ENCODE results near the gene SPCS3.
"Not testable (repeated sequence)": the region's sequence is repeated elsewhere in the genome, so short reads cannot be mapped to it uniquely, and the experiment has no call there.

SPCS3 gene

GRCh38 chr4:176319704-176320339, at the start of gene SPCS3:
Gene SPCS3, plus strand, starts transcription at chr4:176319966. Its CDS starts 111 bp downstream, at chr4:176320077.
- peak; percentile 95 for DNase-seq

GRCh38 chr4:176270669-176271068, 49.1 kb upstream of the SPCS3 start:
- no peak for DNase-seq

GRCh38 chr4:176271749-176272148, 48.0 kb upstream of the SPCS3 start:
- DNase-seq, result no peak

- DNase-seq, result no peak
Observed at GRCh38 chr4:176272799-176273198, 47.0 kb upstream of the SPCS3 start.

- DNase-seq, result no peak
Observed at GRCh38 chr4:176273736-176274135, 46.0 kb upstream of the SPCS3 start.

GRCh38 chr4:176274441-176274840, 45.3 kb upstream of the SPCS3 start:
- no peak for DNase-seq

- no peak for DNase-seq
Observed at GRCh38 chr4:176276710-176277109, 43.1 kb upstream of the SPCS3 start.

- DNase-seq, result peak in 1 of 2 donors; percentile 4
Observed at GRCh38 chr4:176277162-176277904, 42.4 kb upstream of the SPCS3 start.

GRCh38 chr4:176279560-176279959, 40.2 kb upstream of the SPCS3 start:
- DNase-seq, result not testable (repeated sequence)

GRCh38 chr4:176286728-176287127, 33.0 kb upstream of the SPCS3 start:
- no peak for DNase-seq

GRCh38 chr4:176287546-176287945, 32.2 kb upstream of the SPCS3 start:
- no peak for DNase-seq

- DNase-seq, result no peak
Observed at GRCh38 chr4:176288020-176288419, 31.7 kb upstream of the SPCS3 start.

GRCh38 chr4:176289561-176289960, 30.2 kb upstream of the SPCS3 start:
- no peak for DNase-seq

- DNase-seq, result no peak
Observed at GRCh38 chr4:176290520-176290919, 29.2 kb upstream of the SPCS3 start.

GRCh38 chr4:176291748-176292147, 28.0 kb upstream of the SPCS3 start:
- DNase-seq, result no peak

- DNase-seq, result no peak
Observed at GRCh38 chr4:176292920-176293319, 26.8 kb upstream of the SPCS3 start.

- no peak for DNase-seq
Observed at GRCh38 chr4:176293660-176294059, 26.1 kb upstream of the SPCS3 start.

GRCh38 chr4:176295907-176296306, 23.9 kb upstream of the SPCS3 start:
- not testable (repeated sequence) for DNase-seq

GRCh38 chr4:176298664-176299063, 21.1 kb upstream of the SPCS3 start:
- DNase-seq, result no peak

- no peak for DNase-seq
Observed at GRCh38 chr4:176300036-176300435, 19.7 kb upstream of the SPCS3 start.

GRCh38 chr4:176300565-176300964, 19.2 kb upstream of the SPCS3 start:
- DNase-seq, result no peak

GRCh38 chr4:176302283-176303275, 17.2 kb upstream of the SPCS3 start:
- no peak for DNase-seq

GRCh38 chr4:176303938-176304337, 15.8 kb upstream of the SPCS3 start:
- no peak for DNase-seq
